Non-pigmented ciliary epithelial cell (primary cell): ENCODE results near the gene ZNF362.
"Not testable (repeated sequence)": the region's sequence is repeated elsewhere in the genome, so short reads cannot be mapped to it uniquely, and the experiment has no call there.

Experiments used
- DNase-seq: peaks from one replicate; pipeline ENCODE4 v3.0.0-alpha.2; 2010; ENCODE audit warnings: low read depth

ZNF362 gene

GRCh38 chr1:33256471-33257206 lies at the start of gene ZNF362:
Gene ZNF362 (plus strand): TSS chr1:33256492. CDS start chr1:33270575, 14,083 bp downstream.
- peak; percentile 23 for DNase-seq

GRCh38 chr1:33211972-33212371 lies 44.3 kb upstream of the ZNF362 start:
- DNase-seq = no peak

- DNase-seq = no peak
Observed at GRCh38 chr1:33219886-33220661, 36.2 kb upstream of the ZNF362 start.

- DNase-seq = no peak
Observed at GRCh38 chr1:33220676-33221384, 35.5 kb upstream of the ZNF362 start.

- DNase-seq = no peak
Observed at GRCh38 chr1:33221385-33221758, 34.9 kb upstream of the ZNF362 start.

GRCh38 chr1:33222381-33222780 lies 33.9 kb upstream of the ZNF362 start:
- no peak for DNase-seq

- DNase-seq = no peak
Observed at GRCh38 chr1:33224166-33224707, 32.1 kb upstream of the ZNF362 start.

- no peak for DNase-seq
Observed at GRCh38 chr1:33225586-33225985, 30.7 kb upstream of the ZNF362 start.

GRCh38 chr1:33228935-33229487 lies 27.3 kb upstream of the ZNF362 start:
- peak; percentile 77 for DNase-seq

GRCh38 chr1:33231166-33231565 lies 25.1 kb upstream of the ZNF362 start:
- DNase-seq = no peak

- no peak for DNase-seq
Observed at GRCh38 chr1:33232716-33233115, 23.6 kb upstream of the ZNF362 start.

GRCh38 chr1:33234131-33234530 lies 22.2 kb upstream of the ZNF362 start:
- DNase-seq = no peak

GRCh38 chr1:33234588-33234990 lies 21.7 kb upstream of the ZNF362 start:
- no peak for DNase-seq

- no peak for DNase-seq
Observed at GRCh38 chr1:33235521-33235920, 20.8 kb upstream of the ZNF362 start.

GRCh38 chr1:33236498-33236897 lies 19.8 kb upstream of the ZNF362 start:
- DNase-seq = no peak

- DNase-seq = no peak
Observed at GRCh38 chr1:33237579-33237978, 18.7 kb upstream of the ZNF362 start.

- not testable (repeated sequence) for DNase-seq
Observed at GRCh38 chr1:33238194-33238724, 18.0 kb upstream of the ZNF362 start.

- DNase-seq = not testable (repeated sequence)
Observed at GRCh38 chr1:33239410-33239809, 16.9 kb upstream of the ZNF362 start.

GRCh38 chr1:33241866-33242265 lies 14.4 kb upstream of the ZNF362 start:
- no peak for DNase-seq

- DNase-seq = no peak
Observed at GRCh38 chr1:33242652-33243051, 13.6 kb upstream of the ZNF362 start.

- no peak for DNase-seq
Observed at GRCh38 chr1:33244143-33244808, 12.0 kb upstream of the ZNF362 start.
